Esophagus muscularis mucosa (tissue), 3 donors: ENCODE results near the gene TRIM14.

ENCODE experiments used
- POLR2AphosphoS5 ChIP-seq, 2 donors: sonication (generic); formaldehyde crosslinking; IDR thresholded peaks; one replicate each; pipeline ENCODE4 v1.6.1; 2017; ENCODE audit warnings: antibody characterized with exemption in 2 of 2
- TF ChIP-seq, protein P1 (sequence below), 3 experiments: fragments of 200-600 bp in 2 of 3; fragments of 450-650 bp in 1 of 3; sonication (generic) in 2 of 3; IDR thresholded peaks; one replicate each; pipeline ENCODE4 v1.5.1; 2017 to 2019; ENCODE audit warnings: antibody characterized with exemption in 3 of 3, mild to moderate bottlenecking in 2 of 3, moderate library complexity in 1 of 3

DNA sequence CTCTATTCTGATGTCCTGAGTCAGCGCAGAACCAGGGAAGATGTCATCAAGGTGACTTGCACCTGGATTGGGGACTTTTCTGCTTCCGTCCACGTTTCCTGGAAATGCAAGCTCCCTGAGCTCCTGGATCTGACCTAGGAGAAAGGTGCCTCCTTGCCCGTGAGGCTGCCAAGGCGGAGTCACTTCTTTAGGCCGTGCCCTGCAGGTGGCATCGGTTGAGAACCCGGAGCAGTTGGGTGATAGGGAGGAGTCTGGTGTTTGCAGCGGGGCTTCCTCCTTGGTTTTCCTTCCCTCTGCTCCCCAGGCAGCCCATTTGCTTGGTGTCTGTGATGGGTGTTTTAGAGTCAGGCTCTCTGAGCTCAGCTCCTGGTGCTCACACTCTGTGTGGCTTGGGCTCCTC is 47.3 kb downstream of the TRIM14 start:
- no peak for TF ChIP-seq POLR2AphosphoS5 (IDR thresholded peaks at IDR 0.05)
- TF ChIP-seq, protein P1, sequence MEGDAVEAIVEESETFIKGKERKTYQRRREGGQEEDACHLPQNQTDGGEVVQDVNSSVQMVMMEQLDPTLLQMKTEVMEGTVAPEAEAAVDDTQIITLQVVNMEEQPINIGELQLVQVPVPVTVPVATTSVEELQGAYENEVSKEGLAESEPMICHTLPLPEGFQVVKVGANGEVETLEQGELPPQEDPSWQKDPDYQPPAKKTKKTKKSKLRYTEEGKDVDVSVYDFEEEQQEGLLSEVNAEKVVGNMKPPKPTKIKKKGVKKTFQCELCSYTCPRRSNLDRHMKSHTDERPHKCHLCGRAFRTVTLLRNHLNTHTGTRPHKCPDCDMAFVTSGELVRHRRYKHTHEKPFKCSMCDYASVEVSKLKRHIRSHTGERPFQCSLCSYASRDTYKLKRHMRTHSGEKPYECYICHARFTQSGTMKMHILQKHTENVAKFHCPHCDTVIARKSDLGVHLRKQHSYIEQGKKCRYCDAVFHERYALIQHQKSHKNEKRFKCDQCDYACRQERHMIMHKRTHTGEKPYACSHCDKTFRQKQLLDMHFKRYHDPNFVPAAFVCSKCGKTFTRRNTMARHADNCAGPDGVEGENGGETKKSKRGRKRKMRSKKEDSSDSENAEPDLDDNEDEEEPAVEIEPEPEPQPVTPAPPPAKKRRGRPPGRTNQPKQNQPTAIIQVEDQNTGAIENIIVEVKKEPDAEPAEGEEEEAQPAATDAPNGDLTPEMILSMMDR (IDR thresholded peaks at IDR 0.05) = no peak
